NK-92 (cell line): ENCODE measurements around the gene TNFRSF6B.
"Not testable (repeated sequence)": the region's sequence is repeated elsewhere in the genome, so short reads cannot be mapped to it uniquely, and the experiment has no call there.

Experiments
- DNase-seq: peaks from one replicate; lab custom pipeline; 2025; ENCODE audit not compliant: unreplicated experiment; lab: John Stamatoyannopoulos, UW

Gene TNFRSF6B

DNA sequence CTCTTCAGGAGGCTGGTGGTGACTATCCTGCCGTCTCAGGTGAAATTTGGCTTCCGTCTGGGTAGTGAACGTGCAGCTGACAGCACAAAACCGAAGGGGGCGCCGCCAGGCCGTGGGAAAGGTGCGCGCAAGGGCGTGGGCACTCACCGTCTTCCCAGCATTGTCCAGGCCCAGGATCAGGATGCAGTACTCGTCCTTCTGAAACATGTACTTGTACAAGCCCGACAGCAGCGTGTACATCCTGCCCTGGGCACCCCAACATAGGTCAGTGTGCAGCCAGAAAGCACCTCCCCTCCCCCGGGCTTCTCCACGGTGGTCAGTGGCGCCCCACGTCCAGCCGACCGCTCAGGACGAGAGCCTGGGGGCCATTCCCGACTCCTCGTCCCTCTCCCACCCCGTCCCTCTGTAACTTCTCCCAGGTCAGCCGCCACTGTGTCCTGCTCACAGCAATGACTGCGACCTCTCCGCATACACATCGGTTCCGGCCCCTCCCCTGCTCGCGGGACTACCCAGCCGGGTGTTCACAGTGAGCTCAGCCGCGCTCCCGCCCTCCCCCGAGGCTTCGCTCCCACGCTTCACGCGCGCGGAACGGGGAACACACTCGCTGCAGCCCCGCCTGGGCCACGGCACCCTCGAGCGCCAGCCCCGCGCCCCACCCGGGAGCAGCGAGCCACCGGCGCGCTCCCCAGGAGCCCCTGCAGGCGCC is 10.6 kb downstream of the TNFRSF6B start:
- no peak for DNase-seq

DNA sequence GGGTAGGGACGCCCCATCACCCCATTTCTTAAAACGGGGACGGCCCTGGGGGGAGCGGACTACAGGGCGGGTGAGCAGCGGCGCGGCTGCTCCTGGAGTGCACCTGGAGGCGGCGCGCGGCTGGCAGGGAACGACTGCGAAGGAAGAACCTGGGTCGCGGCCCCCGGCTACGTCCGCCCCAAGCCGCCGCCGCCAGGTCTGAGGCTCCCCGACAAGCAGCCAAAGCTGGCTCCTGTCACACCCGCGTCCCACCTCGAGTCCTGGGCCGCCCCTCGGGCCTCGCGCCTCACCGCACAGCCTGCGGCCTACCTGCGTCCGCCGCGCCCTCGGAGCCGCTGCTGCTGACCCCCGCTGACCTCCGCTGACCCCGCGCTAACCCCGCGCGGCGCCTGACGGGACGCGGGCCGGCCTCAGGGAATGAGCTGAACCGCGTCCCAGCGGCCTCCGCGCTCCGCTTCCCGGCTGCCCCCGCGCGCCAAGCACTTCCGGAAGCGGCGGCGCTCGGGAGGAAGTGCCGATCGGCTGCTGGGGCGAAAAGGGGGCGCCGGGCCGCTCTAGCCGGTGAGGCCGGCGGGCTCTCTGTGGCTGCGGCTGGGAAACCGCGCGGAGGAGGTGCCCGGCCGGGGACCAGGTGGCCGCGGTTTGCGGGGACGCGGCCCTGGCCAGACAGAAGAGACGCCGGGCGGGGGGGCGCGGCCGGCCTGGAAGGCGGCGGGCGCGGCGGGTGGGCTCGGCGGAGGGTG is 11.3 kb downstream of the TNFRSF6B start, which contains the start of the genes ARFRP1 and ZGPAT:
TSS of gene ARFRP1 (minus strand) at position 419 of the 743 bp plus-strand sequence. CDS start 885 bp downstream, outside the sequence.
TSS of gene ZGPAT (plus strand) at position 482 of the 743 bp plus-strand sequence. CDS start 542 bp downstream, outside the sequence.
- no peak for DNase-seq

DNA sequence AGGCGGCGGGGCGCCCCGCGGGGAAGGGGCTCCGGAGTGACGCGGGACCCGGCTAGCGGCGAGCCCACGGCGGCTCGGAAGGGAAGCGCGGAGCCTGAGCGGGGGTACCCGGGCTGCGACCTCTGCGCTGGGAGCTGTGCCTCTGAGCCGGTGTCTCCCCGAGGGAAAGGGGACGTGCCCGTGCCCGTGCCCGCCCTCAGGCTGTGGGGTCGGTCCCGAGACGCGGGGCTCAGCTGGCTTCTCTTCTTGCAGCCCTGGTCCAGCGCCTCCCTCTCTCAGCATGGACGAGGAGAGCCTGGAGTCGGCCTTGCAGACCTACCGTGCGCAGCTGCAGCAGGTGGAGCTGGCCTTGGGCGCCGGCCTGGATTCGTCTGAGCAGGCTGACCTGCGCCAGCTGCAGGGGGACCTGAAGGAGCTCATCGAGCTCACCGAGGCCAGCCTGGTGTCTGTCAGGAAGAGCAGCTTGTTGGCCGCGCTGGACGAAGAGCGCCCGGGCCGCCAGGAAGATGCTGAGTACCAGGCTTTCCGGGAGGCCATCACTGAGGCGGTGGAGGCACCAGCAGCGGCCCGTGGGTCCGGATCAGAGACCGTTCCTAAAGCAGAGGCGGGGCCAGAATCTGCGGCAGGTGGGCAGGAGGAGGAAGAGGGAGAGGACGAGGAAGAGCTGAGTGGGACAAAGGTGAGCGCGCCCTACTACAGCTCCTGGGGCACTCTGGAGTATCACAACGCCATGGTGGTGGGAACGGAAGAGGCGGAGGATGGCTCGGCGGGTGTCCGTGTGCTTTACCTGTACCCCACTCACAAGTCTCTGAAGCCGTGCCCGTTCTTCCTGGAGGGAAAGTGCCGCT is 12.1 kb downstream of the TNFRSF6B start:
- no peak for DNase-seq

DNA sequence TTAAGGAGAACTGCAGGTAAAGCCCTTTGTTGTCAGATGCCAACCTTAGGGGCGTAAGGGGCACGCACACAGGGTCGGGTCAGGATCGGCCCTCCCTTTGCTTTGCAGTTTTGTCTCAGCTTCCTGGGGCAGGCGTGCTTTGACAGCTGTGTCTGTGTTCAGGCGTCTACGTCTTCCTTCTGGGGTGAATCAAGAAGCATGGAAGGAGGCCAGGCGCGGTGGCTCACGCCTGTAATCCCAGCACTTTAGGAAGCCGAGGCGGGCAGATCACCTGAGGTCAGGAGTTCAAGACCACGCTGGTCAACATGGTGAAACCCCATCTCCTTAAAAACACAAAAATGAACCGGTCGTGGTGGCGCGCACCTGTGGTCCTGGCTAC is 12.7 kb downstream of the TNFRSF6B start:
- DNase-seq: no peak

DNA sequence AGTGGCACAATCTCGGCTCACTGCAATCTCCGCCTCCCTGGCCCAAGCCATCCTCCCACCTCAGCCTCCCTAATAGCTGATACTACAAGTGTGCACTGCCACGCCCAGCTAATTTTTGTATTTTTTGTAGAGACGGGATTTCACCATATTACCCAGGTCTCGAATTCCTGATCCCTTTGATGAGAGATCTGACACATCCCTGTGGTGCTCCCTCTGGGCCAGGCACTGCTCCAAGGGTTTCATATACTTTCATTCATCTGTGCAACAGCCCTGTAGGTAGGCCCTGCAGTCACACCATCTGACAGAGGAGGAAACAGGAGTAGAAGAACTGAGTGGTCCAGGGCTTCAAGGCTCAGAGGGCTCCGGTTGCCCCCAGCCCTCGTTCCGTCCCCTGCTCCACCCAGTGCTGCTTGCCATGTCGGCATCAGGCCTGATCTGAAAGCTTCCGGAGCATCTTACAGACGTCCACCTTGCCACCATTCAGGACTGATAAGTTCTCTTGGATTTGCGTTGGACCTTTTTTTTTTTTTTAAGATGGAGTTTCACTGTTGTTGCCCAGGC is 14.7 kb downstream of the TNFRSF6B start:
- DNase-seq: no peak

DNA sequence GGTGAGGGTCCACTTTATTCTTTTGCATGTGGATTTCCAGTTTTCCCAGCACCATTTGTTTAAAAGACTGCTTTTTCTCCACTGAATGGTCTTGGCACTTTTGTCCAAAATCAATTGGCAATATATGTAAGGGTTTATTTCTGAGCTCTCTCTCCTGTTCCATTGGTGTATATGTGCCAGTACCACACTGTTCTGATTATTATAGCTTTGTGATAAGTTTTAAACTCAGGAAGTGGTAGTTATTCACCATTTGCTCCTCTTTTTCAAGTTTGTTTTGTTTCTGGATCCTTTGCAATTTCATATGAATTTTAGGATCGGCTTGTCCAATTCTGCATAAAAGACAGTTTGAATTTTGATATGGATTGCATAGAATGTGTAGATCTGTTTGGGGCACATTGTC is 15.7 kb downstream of the TNFRSF6B start:
- DNase-seq: no peak

DNA sequence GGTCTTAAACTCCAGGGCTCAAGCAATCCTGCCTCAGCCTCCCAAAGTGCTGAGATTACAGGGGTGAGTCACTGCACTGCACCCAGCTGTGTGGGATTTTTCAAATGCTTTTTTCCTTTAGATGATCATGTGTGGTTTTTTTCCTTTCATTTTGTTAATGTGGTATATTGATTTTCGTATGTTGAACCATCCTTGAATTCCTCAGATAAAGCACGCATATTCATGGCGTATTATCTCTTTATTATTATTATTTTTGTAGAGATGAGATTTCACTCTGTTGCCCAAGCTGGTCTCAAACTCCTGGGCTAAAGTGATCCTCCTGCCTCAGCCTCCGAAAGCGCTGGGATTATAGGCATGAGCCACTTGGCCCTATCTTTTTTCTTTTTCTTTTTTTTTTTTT is 18.4 kb downstream of the TNFRSF6B start:
- no peak for DNase-seq

DNA sequence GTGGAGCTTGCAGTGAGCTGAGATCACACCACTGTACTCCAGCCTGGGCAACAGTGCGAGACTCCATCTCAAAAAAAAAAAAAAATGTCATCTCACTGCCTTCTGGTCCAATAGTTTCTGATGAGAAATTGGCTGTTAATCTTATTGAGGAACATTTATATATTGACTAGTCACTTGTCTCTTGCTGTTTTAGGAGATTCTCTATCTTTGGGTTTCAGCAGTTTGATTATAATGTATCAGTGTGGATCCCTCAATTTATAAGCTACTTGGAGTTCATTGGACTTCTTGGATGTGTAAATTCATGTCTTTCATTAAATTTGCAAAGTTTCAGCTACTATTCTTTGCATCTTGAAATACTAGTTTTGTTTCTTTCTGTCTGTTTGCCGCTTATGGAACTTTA is 22.5 kb downstream of the TNFRSF6B start:
- no peak for DNase-seq

DNA sequence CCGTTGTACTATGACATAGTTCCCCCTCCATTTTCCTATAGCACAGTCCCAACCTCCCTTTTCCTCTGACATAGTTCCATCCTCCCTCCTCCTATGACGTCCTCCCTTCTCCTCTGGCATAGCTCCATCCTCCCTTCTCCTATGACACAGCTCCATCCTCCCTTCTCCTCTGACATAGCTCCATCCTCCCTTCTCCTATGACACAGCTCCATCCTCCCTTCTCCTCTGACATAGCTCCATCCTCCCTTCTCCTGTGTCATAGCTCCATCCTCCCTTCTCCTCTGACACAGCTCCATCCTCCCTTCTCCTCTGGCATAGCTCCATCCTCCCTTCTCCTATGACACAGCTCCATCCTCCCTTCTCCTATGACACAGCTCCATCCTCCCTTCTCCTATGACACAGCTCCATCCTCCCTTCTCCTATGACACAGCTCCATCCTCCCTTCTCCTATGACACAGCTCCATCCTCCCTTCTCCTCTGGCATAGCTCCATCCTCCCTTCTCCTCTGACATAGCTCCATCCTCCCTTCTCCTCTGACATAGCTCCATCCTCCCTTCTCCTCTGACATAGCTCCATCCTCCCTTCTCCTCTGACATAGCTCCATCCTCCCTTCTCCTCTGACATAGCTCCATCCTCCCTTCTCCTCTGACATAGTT is 26.6 kb downstream of the TNFRSF6B start:
- not testable (repeated sequence) for DNase-seq

DNA sequence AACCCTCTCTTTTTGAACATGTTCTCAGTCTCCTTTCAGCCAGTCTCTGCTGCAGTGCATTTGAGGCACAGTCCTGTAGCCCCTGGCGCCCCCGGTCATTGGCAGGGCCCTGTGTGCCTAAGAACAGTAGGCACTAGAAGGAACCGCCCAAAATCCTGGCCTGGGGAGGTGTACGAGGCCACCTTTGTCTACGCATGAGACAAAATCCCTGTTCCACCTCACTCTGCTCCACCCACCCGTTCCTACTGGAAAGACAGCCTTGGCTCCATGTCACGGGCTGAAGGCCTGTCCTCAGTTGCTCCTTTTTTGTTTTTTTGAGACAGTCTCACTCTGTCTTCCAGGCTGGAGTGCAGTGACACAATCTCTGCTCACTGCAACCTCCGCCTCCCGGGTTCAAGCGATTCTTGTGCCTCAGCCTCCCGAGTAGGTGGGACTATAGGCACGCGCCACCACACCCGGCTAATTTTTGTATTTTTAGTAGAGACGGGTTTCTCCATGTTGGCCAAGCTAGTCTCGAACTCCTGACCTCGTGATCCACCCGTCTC is 33.8 kb downstream of the TNFRSF6B start:
- not testable (repeated sequence) for DNase-seq

DNA sequence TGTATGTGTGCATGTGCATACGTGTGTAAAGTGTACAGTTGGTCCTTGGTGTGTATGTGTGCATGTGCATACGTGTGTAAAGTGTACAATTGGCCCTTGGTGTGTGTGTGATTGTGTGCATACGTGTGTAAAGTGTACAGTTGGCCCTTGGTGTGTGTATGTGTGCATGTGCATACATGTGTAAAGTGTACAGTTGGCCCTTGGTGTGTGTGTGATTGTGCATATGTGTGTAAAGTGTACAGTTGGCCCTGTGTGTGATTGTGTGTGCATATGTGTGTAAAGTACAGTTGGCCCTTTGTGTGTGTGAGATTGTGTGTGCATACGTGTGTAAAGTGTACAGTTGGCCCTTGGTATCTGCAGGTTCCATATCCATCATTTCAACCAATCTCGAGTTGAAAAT is 35.0 kb downstream of the TNFRSF6B start:
- DNase-seq: no peak

DNA sequence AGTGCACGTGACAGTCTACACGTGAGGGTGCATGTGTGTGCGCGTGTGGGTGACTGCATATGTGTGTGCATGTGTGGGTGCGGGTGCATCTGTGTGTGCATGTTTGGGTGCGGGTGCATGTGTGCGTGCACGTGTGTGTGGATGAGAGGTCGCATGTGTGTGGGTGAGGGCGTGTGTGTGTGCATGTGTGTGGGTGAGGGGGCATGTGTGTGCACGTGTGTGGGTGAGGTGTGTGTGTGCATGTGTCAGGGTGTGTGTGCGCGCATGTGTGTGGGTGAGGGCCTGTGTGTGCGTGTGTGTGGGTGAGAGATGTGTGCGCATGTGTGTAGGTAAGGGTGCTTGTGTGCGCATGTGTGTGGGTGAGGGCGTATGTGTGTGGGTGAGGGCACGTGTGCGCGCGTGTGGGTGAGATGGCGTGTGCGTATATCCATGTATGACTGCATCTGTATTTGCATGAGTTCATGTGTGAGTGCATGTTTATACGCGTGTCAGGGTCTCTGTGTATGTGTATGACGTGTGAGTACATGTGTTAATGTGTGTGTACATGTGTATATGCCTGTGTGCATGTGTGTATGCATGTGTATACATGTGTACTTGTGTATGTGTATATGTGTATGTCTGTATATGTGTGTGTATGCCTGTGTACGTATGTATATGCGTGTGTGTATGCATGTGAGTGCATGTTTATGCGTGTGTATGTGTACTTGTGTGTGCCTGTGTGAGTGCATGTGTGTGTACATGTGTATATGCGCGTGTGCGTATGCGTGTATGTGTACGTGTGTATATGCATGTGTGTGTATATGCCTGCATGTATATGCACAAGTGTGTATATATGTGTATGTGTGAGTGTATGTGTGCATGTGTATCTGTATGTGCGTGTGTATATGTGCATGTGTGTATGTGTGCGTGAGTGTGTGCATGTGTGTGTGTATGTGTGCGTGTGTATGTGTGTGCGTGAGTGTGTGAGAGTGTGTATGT is 36.0 kb downstream of the TNFRSF6B start:
- no peak for DNase-seq

DNA sequence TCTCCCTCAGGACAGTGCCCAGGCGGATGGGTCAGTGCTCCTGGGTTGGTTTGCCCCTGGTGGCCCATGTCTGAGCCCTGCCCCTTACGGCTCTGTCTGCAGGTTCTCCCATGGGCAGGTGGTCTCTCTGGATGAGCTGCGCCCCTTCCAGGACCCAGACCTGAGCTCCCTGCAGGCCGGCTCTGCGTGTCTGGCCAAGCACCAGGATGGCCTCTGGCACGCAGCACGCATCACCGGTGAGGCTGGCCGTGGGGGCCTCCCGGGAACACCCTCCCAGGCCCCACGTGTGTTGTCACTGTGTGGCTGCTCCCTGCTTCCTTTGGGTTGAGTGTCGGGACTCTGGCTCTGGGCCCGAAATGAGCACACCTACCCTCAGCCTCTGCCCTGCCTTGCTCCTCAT is 36.7 kb downstream of the TNFRSF6B start:
- DNase-seq: no peak

DNA sequence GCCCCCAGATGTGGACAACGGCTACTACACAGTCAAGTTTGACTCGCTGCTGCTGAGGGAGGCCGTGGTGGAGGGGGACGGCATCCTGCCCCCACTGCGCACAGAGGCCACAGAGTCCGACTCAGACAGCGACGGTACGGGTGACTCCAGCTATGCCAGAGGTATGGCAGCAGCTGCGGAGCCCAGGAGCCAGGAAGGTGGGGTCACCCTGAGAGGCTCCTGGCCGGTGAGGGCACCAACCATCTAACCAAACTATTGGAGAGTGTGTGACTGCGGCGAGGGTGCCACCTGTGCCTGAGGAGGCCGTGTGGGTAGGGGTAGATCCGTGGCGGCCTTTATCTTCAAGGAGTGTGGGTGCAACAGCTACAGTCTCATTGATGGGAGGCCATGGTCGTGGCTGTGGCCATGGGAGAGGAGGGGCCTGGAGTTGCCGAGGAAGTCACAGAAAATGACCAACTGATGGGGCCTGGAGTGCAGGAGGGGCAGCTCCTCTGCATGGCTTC is 37.2 kb downstream of the TNFRSF6B start:
- no peak for DNase-seq

DNA sequence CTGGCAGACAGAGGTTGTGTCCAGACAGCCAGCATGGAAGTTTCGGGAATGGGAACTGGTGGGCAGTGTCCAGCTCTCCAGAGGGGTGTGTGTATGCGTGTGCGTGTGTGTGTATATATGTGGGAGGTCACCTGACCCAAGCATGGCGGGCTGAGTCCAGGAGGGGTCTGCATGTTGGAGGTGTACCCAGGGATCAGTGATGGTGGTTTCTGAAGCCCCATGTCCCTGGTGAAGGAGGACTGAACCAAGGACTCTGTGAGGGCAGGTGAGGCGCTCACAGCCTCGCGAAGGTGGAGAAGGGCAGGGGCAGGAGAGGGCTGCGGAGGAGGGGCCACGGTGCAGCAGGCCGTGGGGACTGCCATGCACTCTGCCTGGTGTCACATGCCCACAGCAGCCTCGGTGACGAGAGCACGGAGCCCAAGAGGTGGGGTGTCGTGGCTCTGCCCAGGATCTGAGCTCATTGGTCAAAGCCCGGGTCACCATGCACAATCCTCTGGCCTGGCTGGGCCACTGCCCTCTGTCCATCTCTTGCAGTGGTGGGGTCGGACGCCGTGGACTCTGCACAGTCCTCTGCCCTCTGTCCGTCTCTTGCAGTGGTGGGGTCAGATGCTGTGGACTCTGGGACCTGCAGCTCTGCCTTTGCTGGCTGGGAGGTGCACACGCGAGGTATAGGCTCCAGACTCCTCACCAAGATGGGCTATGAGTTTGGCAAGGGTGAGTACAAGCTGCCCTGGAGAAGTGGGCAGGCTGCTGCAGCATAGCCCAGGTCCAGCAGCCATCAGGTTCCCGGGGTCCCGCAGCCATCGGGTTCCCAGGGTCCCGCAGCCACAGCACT is 37.9 kb downstream of the TNFRSF6B start:
- no peak for DNase-seq

DNA sequence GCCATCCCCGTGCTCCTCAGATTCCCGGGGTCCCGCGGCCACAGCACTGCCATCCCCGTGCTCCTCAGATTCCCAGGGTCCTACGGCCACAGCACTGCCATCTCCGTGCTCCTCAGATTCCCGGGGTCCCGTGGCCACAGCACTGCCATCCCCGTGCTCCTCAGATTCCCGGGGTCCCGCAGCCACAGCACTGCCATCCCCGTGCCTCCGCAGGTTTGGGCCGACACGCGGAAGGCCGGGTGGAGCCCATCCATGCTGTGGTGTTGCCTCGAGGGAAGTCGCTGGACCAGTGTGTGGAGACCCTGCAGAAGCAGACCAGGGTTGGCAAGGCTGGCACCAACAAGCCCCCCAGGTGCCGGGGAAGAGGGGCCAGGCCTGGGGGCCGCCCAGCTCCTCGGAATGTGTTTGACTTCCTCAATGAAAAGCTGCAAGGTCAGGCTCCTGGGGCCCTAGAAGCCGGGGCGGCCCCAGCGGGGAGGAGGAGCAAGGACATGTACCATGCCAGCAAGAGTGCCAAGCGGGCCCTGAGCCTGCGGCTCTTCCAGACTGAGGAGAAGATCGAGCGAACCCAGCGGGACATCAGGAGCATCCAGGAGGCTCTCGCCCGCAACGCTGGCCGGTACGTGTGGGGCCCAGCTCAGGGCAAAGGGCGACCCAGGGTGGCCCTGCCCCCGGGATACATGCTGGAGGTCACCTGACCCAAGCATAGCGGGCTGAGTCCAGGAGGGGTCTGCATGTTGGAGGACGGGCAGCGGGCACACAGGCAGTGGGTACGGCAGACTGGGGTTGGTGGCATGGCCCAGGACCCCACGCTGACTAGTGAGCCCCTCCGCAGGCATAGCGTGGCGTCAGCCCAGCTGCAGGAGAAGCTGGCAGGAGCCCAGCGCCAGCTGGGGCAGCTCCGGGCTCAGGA is 38.8 kb downstream of the TNFRSF6B start:
- DNase-seq: no peak
